ENCODE measurements around the gene U2AF2.

The U2AF2 gene

GRCh38 chr19:55660404-55660803, 5.6 kb downstream of the U2AF2 start:
- DNase-seq = no peak

GRCh38 chr19:55660991-55661390, 6.2 kb downstream of the U2AF2 start:
- no peak for DNase-seq

GRCh38 chr19:55661826-55662225, 7.0 kb downstream of the U2AF2 start:
- DNase-seq = no peak

- DNase-seq = no peak
These were observed 9.2 kb downstream of the U2AF2 start for GRCh38 chr19:55663846-55664536.

- no peak for DNase-seq
These were observed 11.6 kb downstream of the U2AF2 start for GRCh38 chr19:55666343-55667005.

- no peak for DNase-seq
These were observed 12.2 kb downstream of the U2AF2 start for GRCh38 chr19:55667006-55667381.

- DNase-seq = no peak
These were observed 12.7 kb downstream of the U2AF2 start for GRCh38 chr19:55667511-55667910.

GRCh38 chr19:55667958-55668357, 13.1 kb downstream of the U2AF2 start:
- DNase-seq = no peak

GRCh38 chr19:55668603-55669348, 13.9 kb downstream of the U2AF2 start:
- no peak for DNase-seq

GRCh38 chr19:55669418-55670279, 14.8 kb downstream of the U2AF2 start:
- DNase-seq = no peak

- DNase-seq = no peak
These were observed 15.6 kb downstream of the U2AF2 start for GRCh38 chr19:55670280-55671053.

GRCh38 chr19:55671054-55671378, 16.2 kb downstream of the U2AF2 start:
- no peak for DNase-seq

- DNase-seq = no peak
These were observed 17.6 kb downstream of the U2AF2 start for GRCh38 chr19:55672418-55672817.

GRCh38 chr19:55673465-55673864, 18.6 kb downstream of the U2AF2 start:
- DNase-seq = no peak

GRCh38 chr19:55673889-55674288, 19.1 kb downstream of the U2AF2 start:
- no peak for DNase-seq

- DNase-seq = no peak
These were observed 19.6 kb downstream of the U2AF2 start for GRCh38 chr19:55674459-55674840.

GRCh38 chr19:55674841-55675660, 20.2 kb downstream of the U2AF2 start, which contains the start of gene EPN1:
EPN1 (plus strand) TSS chr19:55675226; CDS start chr19:55678628, 3,402 bp downstream.
- DNase-seq = peak; percentile 97 to 98

- no peak for DNase-seq
These were observed 21.0 kb downstream of the U2AF2 start for GRCh38 chr19:55675661-55676354.

- no peak for DNase-seq
These were observed 21.5 kb downstream of the U2AF2 start for GRCh38 chr19:55676383-55676782.

GRCh38 chr19:55676889-55677505, 22.2 kb downstream of the U2AF2 start:
- DNase-seq = no peak
